Esophagus muscularis mucosa (tissue), 3 donors: ENCODE measurements around the gene ARID3A.

ENCODE experiments used
- CTCF ChIP-seq, 3 experiments: fragments of 200-600 bp in 2 of 3; fragments of 450-650 bp in 1 of 3; sonication (generic) in 2 of 3; IDR thresholded peaks; one replicate each; pipeline ENCODE4 v1.5.1; 2017 to 2019; ENCODE audit warnings: antibody characterized with exemption in 3 of 3, mild to moderate bottlenecking in 2 of 3, moderate library complexity in 1 of 3
- POLR2A ChIP-seq: fragments of 450-650 bp; IDR thresholded peaks from one replicate; pipeline ENCODE4 v1.6.1; 2017; ENCODE audit warnings: antibody characterized with exemption, moderate library complexity, mild to moderate bottlenecking, low read depth

GRCh38 chr19:991174-991931 is 65.5 kb downstream of the ARID3A start:
- TF ChIP-seq CTCF (IDR thresholded peaks at IDR 0.05) (no peak), POLR2A (no peak)
